Measurements from ENCODE around the gene ZBTB7C.

- no peak for TF ChIP-seq POLR2A (IDR thresholded peaks at IDR 0.05; ENCODE audit: control extremely low read depth in 1 of 2, low read depth in 2 of 2, low read length in 2 of 2)
- TF ChIP-seq, protein P1, sequence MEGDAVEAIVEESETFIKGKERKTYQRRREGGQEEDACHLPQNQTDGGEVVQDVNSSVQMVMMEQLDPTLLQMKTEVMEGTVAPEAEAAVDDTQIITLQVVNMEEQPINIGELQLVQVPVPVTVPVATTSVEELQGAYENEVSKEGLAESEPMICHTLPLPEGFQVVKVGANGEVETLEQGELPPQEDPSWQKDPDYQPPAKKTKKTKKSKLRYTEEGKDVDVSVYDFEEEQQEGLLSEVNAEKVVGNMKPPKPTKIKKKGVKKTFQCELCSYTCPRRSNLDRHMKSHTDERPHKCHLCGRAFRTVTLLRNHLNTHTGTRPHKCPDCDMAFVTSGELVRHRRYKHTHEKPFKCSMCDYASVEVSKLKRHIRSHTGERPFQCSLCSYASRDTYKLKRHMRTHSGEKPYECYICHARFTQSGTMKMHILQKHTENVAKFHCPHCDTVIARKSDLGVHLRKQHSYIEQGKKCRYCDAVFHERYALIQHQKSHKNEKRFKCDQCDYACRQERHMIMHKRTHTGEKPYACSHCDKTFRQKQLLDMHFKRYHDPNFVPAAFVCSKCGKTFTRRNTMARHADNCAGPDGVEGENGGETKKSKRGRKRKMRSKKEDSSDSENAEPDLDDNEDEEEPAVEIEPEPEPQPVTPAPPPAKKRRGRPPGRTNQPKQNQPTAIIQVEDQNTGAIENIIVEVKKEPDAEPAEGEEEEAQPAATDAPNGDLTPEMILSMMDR (IDR thresholded peaks at IDR 0.05; ENCODE audit: control extremely low read depth in 1 of 3, insufficient read depth in 1 of 3, low read depth in 1 of 3, low read length in 3 of 3) = no peak
- TF ChIP-seq TAF1 (IDR thresholded peaks at IDR 0.05; ENCODE audit: low read depth, low read length) = no peak
- no peak for TF ChIP-seq SP4 (IDR thresholded peaks at IDR 0.05; ENCODE audit: low read length)
These were observed 323.2 kb downstream of the ZBTB7C start for GRCh38 chr18:48085781-48086487.
